Measurements from ENCODE around the gene CFAP57.

- TF ChIP-seq NFRKB (IDR thresholded peaks at IDR 0.05) (no peak), ELF4 (IDR thresholded peaks at IDR 0.05) (no peak), SUZ12 (IDR thresholded peaks at IDR 0.05) (no peak), FOXM1 (IDR thresholded peaks at IDR 0.05; ENCODE audit: borderline replicate concordance) (no peak), FOXA1 (IDR thresholded peaks at IDR 0.05) (no peak), FOXK2 (IDR thresholded peaks at IDR 0.05) (no peak), HDGF (IDR thresholded peaks at IDR 0.05; ENCODE audit: borderline replicate concordance) (no peak), L3MBTL2 (conservative IDR thresholded peaks at IDR 0.05) (no peak), TARDBP (IDR thresholded peaks at IDR 0.05) (no peak), SP1 (IDR thresholded peaks at IDR 0.05) (no peak), ZNF384 (IDR thresholded peaks at IDR 0.05) (no peak), LEF1 (IDR thresholded peaks at IDR 0.05; ENCODE audit: borderline replicate concordance) (no peak)
- TF ChIP-seq, protein P1, sequence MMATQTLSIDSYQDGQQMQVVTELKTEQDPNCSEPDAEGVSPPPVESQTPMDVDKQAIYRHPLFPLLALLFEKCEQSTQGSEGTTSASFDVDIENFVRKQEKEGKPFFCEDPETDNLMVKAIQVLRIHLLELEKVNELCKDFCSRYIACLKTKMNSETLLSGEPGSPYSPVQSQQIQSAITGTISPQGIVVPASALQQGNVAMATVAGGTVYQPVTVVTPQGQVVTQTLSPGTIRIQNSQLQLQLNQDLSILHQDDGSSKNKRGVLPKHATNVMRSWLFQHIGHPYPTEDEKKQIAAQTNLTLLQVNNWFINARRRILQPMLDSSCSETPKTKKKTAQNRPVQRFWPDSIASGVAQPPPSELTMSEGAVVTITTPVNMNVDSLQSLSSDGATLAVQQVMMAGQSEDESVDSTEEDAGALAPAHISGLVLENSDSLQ (IDR thresholded peaks at IDR 0.05): no peak
Measured at GRCh38 chr1:43294761-43295160, 122.6 kb downstream of the CFAP57 start.
